MM.1S (cell line): ENCODE results near the gene PROX1.

Experiments used
- DNase-seq: peaks from one replicate; pipeline ENCODE4 v3.0.0-alpha.2; 2015
- H2AFZ ChIP-seq: fragments of 300-600 bp; sonication (generic); 2 replicates; pipeline ENCODE4 v1.6.0; 2016; ENCODE audit warnings: antibody characterized with exemption, low read length
- H3F3A ChIP-seq: fragments of 300-600 bp; sonication (generic); 2 replicates; pipeline ENCODE4 v1.6.1; 2016; ENCODE audit warnings: mild to moderate bottlenecking, antibody characterized with exemption, low read length, moderate library complexity, mixed read lengths; ENCODE audit not compliant: insufficient read depth
- H3K27ac ChIP-seq: fragments of 300-600 bp; sonication (generic); 2 replicates; pipeline ENCODE4 v1.5.1; 2016; ENCODE audit warnings: mild to moderate bottlenecking, low read length
- H3K27me3 ChIP-seq: fragments of 300-600 bp; sonication (generic); replicated peaks from 2 replicates; pipeline ENCODE4 v1.6.0; 2016; ENCODE audit warnings: low read length; ENCODE audit not compliant: insufficient read depth
- H3K36me3 ChIP-seq: fragments of 300-600 bp; sonication (generic); replicated peaks from 2 replicates; pipeline ENCODE4 v1.6.1; 2016; ENCODE audit warnings: mild to moderate bottlenecking, low read length, mixed read lengths; ENCODE audit not compliant: insufficient read depth
- H3K4me1 ChIP-seq: fragments of 300-600 bp; sonication (generic); 2 replicates; pipeline ENCODE4 v1.6.1; 2016; ENCODE audit warnings: low read length, mixed read lengths
- H3K4me2 ChIP-seq: fragments of 300-600 bp; sonication (generic); 2 replicates; pipeline ENCODE4 v1.6.0; 2016; ENCODE audit warnings: low read depth, low read length
- H3K4me3 ChIP-seq: fragments of 300-600 bp; sonication (generic); 2 replicates; pipeline ENCODE4 v1.5.1; 2016; ENCODE audit warnings: low read length, mixed read lengths
- H3K79me2 ChIP-seq: fragments of 300-600 bp; sonication (generic); 2 replicates; pipeline ENCODE4 v1.6.1; 2016; ENCODE audit warnings: mixed run types, low read length, mixed read lengths
- H3K9ac ChIP-seq: fragments of 300-600 bp; sonication (generic); 2 replicates; pipeline ENCODE4 v1.6.1; 2016; ENCODE audit warnings: low read length, mixed read lengths
- H3K9me2 ChIP-seq: fragments of 300-600 bp; sonication (generic); replicated peaks from 2 replicates; pipeline ENCODE4 v1.6.1; 2016; ENCODE audit warnings: mild to moderate bottlenecking, low read length, mixed read lengths; ENCODE audit not compliant: insufficient read depth
- H3K9me3 ChIP-seq: fragments of 300-600 bp; sonication (generic); replicated peaks from 2 replicates; pipeline ENCODE4 v1.6.1; 2016; ENCODE audit warnings: mild to moderate bottlenecking, low read length, mixed read lengths; ENCODE audit not compliant: insufficient read depth
- H4K20me1 ChIP-seq: fragments of 300-600 bp; sonication (generic); 2 replicates; pipeline ENCODE4 v1.6.1; 2016; ENCODE audit warnings: mild to moderate bottlenecking, low read length, moderate library complexity, mixed read lengths; ENCODE audit not compliant: insufficient read depth
- EZH2 ChIP-seq: fragments of 300-600 bp; sonication (generic); optimal IDR thresholded peaks from 2 replicates; pipeline ENCODE3; 2017; ENCODE audit warnings: low read depth, mild to moderate bottlenecking, antibody characterized with exemption, low read length, mixed read lengths
- EZH2phosphoT487 ChIP-seq: fragments of 300-600 bp; sonication (generic); IDR thresholded peaks from 2 replicates; pipeline ENCODE4 v1.6.1; 2018; ENCODE audit warnings: antibody characterized with exemption, low read length
- TF ChIP-seq, protein P1 (sequence below): fragments of 300-600 bp; sonication (generic); IDR thresholded peaks from 2 replicates; pipeline ENCODE4 v1.5.1; 2016; ENCODE audit warnings: antibody characterized with exemption, low read length, mixed read lengths

Gene PROX1

DNA sequence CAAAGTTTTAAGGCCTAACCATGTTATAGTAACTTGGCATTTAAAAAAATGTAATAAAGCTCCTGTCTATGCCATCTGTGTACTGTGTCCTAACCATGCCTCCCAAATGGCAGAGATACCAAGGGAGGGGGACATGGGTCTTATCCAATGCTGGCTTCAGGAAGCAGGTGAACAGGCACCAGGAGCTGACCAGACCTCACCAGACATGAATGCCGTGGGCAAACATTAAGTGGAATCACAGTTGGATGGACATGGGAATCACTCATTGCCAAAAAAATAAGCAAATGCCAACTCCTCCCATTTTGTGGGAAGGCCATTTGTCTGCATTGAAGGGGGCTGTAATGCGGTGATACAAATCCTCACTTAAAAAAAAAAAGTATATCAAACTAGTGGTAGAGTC is 22.9 kb downstream of the PROX1 start:
- no peak for DNase-seq
- H3K4me1 ChIP-seq: no peaks in the 10 kb centered on the region
- no peak overlapping the region for H3K27ac ChIP-seq
- H3K9me3 ChIP-seq: no peaks in the 10 kb centered on the region
- H3K79me2 ChIP-seq: no peaks in the 10 kb centered on the region
- no peaks in the 10 kb centered on the region for H3K36me3 ChIP-seq
- no peak overlapping the region for H2AFZ ChIP-seq
- no peaks in the 10 kb centered on the region for H4K20me1 ChIP-seq
- no peaks in the 10 kb centered on the region for H3K27me3 ChIP-seq
- no peaks in the 10 kb centered on the region for H3K9me2 ChIP-seq
- TF ChIP-seq EZH2: no peak
- no peak for TF ChIP-seq EZH2phosphoT487
- TF ChIP-seq, protein P1, sequence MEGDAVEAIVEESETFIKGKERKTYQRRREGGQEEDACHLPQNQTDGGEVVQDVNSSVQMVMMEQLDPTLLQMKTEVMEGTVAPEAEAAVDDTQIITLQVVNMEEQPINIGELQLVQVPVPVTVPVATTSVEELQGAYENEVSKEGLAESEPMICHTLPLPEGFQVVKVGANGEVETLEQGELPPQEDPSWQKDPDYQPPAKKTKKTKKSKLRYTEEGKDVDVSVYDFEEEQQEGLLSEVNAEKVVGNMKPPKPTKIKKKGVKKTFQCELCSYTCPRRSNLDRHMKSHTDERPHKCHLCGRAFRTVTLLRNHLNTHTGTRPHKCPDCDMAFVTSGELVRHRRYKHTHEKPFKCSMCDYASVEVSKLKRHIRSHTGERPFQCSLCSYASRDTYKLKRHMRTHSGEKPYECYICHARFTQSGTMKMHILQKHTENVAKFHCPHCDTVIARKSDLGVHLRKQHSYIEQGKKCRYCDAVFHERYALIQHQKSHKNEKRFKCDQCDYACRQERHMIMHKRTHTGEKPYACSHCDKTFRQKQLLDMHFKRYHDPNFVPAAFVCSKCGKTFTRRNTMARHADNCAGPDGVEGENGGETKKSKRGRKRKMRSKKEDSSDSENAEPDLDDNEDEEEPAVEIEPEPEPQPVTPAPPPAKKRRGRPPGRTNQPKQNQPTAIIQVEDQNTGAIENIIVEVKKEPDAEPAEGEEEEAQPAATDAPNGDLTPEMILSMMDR: no peak
- H3K9ac ChIP-seq: no peak overlapping the region
- no peaks in the 10 kb centered on the region for H3F3A ChIP-seq
- no peak overlapping the region for H3K4me3 ChIP-seq
- H3K4me2 ChIP-seq: no peak overlapping the region

DNA sequence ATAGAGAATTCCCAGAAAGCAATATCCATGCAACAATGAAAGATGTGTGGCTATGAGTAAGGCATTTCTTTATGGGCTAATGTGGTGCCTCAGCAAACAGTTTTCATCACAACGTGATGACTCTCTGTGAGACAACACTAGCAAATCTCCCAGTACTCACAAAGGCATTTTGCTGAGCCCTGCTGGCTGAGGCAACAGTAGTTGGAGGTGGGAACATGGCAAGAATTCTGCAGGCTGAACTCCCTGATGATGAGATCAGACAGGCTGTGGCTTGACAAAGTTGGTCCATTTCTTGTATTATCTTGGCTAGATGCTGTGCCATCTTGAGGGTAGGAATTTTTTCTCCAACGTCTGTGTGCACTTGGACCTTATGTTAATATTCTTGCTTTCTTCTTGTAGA is 24.6 kb downstream of the PROX1 start:
- Histone ChIP-seq H3K9ac (no peak overlapping the region), H3K9me2 (no peaks in the 10 kb centered on the region), H3K79me2 (no peaks in the 10 kb centered on the region), H3F3A (no peaks in the 10 kb centered on the region), H3K27ac (no peak overlapping the region; the same call in 1 of the 2 replicates), H3K36me3 (no peaks in the 10 kb centered on the region), H3K4me3 (no peak overlapping the region), H2AFZ (no peak overlapping the region), H3K4me2 (no peak overlapping the region), H3K4me1 (no peaks in the 10 kb centered on the region), H4K20me1 (no peaks in the 10 kb centered on the region), H3K9me3 (no peaks in the 10 kb centered on the region), H3K27me3 (no peaks in the 10 kb centered on the region)
- DNase-seq: no peak
- TF ChIP-seq, protein P1: no peak
- no peak for TF ChIP-seq EZH2phosphoT487
- no peak for TF ChIP-seq EZH2

DNA sequence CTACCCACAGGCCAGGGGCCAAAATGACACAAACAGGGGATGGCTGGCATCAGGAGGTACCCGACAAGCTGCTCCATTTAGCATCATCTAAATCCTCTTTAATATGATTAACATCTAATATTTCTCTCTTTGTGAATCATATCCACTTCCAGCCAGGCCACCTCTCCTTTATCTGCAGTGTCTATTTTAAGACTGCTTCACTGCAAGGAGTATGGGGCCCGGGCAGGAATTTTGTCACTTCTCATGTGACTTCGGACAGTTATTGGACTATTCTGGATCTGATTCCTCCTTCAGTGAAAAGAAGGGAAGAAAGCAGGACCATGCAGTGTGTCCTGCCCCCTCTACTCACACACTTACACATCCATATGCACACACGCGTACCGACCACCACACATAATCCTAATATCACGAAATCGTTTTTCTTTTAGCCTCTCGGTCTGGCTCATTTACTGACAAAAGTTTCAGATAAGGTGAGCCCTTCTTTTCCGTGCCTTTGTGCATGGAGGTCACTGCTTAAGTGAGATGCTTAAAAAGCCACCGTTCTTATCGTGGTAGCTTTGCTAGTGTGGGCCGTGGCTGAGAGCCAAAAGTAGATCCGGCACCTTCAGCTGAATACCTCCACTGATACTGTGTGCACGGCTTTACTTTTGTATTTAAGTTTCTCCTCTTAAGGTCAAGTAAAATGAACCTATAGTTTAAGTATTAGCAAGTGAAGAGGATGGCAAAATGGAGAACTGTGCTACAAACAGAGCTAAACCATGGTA is 26.0 kb downstream of the PROX1 start:
- no peaks in the 10 kb centered on the region for H3K9me2 ChIP-seq
- H3K27ac ChIP-seq: no peak overlapping the region
- no peak for DNase-seq
- TF ChIP-seq EZH2: no peak
- no peak for TF ChIP-seq EZH2phosphoT487
- TF ChIP-seq, protein P1: no peak
- no peaks in the 10 kb centered on the region for H3K79me2 ChIP-seq
- H3K4me3 ChIP-seq: no peak overlapping the region
- H4K20me1 ChIP-seq: no peaks in the 10 kb centered on the region
- no peaks in the 10 kb centered on the region for H3K4me1 ChIP-seq
- H3K4me2 ChIP-seq: no peak overlapping the region
- no peaks in the 10 kb centered on the region for H3K9me3 ChIP-seq
- no peak overlapping the region for H3K9ac ChIP-seq
- no peaks in the 10 kb centered on the region for H3K36me3 ChIP-seq
- no peaks in the 10 kb centered on the region for H3K27me3 ChIP-seq
- no peaks in the 10 kb centered on the region for H3F3A ChIP-seq
- H2AFZ ChIP-seq: no peak overlapping the region
